Large intestine (tissue), 3 donors: ENCODE measurements around the gene ACOX1. TPM values are rescaled to one million over a fixed set of nuclear protein-coding genes. Genes with fewer than 3 reads are reported as not detected.

ENCODE experiments used
- DNase-seq, 2 donors: peaks; one replicate each; pipeline versions ENCODE4 v3.0.0 to v3.0.0-alpha.2; 2013
- H3K27ac ChIP-seq: one replicate; pipeline ENCODE4 v1.5.1; 2013; ENCODE audit warnings: low read length
- H3K27me3 ChIP-seq: 2 replicates; pipeline ENCODE4 v1.6.1; 2013; ENCODE audit warnings: low read length; ENCODE audit not compliant: control insufficient read depth, insufficient read depth
- H3K36me3 ChIP-seq: 2 replicates; pipeline ENCODE4 v1.6.1; 2013; ENCODE audit warnings: low read length; ENCODE audit not compliant: control insufficient read depth, insufficient read depth
- H3K4me1 ChIP-seq: one replicate; pipeline ENCODE4 v1.6.1; 2013; ENCODE audit warnings: low read length; ENCODE audit not compliant: control insufficient read depth, insufficient read depth
- H3K4me3 ChIP-seq: one replicate; pipeline ENCODE4 v1.5.1; 2013; ENCODE audit warnings: low read length
- H3K9me3 ChIP-seq: one replicate; pipeline ENCODE4 v1.6.1; 2013; ENCODE audit warnings: mild to moderate bottlenecking, low read depth, low read length, moderate library complexity; ENCODE audit not compliant: control insufficient read depth
- WGBS: methylation state at CpG from one replicate; pipeline ENCODE4 v1.1.5; 2013; ENCODE audit warnings: low lambda C conversion rate; ENCODE audit not compliant: insufficient coverage; 5-methylcytosine and 5-hydroxymethylcytosine counted together
- polyA plus RNA-seq: library from polyadenylated mRNA; unstranded; fragments of 120-200 nt; gene quantifications from one replicate; pipeline ENCODE4 v1.2.1, GENCODE V29; 2013

The ACOX1 gene
- polyA plus RNA-seq, 1 donor, result 64.6 TPM

GRCh38 chr17:75933808-75934207 lies 45.2 kb downstream of the ACOX1 start:
- no peak overlapping the region for H3K4me3 ChIP-seq
- H3K4me1 ChIP-seq, result no peaks in the 10 kb centered on the region
- no peak overlapping the region for H3K27ac ChIP-seq
- 100% methylated on average over 3 of the region's 4 CpGs for WGBS
- DNase-seq, result no peak
- no peaks in the 10 kb centered on the region for H3K36me3 ChIP-seq
- H3K27me3 ChIP-seq, result no peaks in the 10 kb centered on the region
- no peaks in the 10 kb centered on the region for H3K9me3 ChIP-seq

GRCh38 chr17:75932852-75933251 lies 46.1 kb downstream of the ACOX1 start:
- Histone ChIP-seq H3K27me3 (no peaks in the 10 kb centered on the region), H3K4me3 (no peak overlapping the region), H3K36me3 (no peaks in the 10 kb centered on the region), H3K4me1 (peaks cover 5% of the 10 kb centered on the region), H3K27ac (no peak overlapping the region), H3K9me3 (no peaks in the 10 kb centered on the region)
- no CpG with 5 or more reads among the region's 5 CpGs for WGBS
- no peak for DNase-seq

GRCh38 chr17:75931062-75931461 lies 47.9 kb downstream of the ACOX1 start:
- H3K27me3 ChIP-seq, result no peaks in the 10 kb centered on the region
- H3K4me1 ChIP-seq, result peaks cover 21% of the 10 kb centered on the region
- no peak for DNase-seq
- no peak overlapping the region for H3K27ac ChIP-seq
- H3K36me3 ChIP-seq, result peaks cover 5% of the 10 kb centered on the region
- WGBS, result no CpG with 5 or more reads among the region's 4 CpGs
- H3K9me3 ChIP-seq, result no peaks in the 10 kb centered on the region
- H3K4me3 ChIP-seq, result no peak overlapping the region

GRCh38 chr17:75927286-75927922 lies 51.6 kb downstream of the ACOX1 start:
- peak; percentile 67 to 85 for DNase-seq
- WGBS, result no CpG with 5 or more reads among the region's 6 CpGs
- H3K36me3 ChIP-seq, result peaks cover 12% of the 10 kb centered on the region

GRCh38 chr17:75926456-75926855 lies 52.5 kb downstream of the ACOX1 start:
- Histone ChIP-seq H3K9me3 (no peaks in the 10 kb centered on the region), H3K27ac (peak overlapping the region; percentile 55), H3K27me3 (no peaks in the 10 kb centered on the region), H3K36me3 (peaks cover 16% of the 10 kb centered on the region), H3K4me3 (no peak overlapping the region), H3K4me1 (peaks cover 46% of the 10 kb centered on the region)
- WGBS, result no CpG with 5 or more reads among the region's 4 CpGs
- peak; percentile 47 to 73 for DNase-seq

More at GRCh38 chr17:75927286-75927922, 51.6 kb downstream of the ACOX1 start:
- Histone ChIP-seq H3K27ac (peak overlapping the region; percentile 55), H3K4me1 (peaks cover 44% of the 10 kb centered on the region), H3K27me3 (no peaks in the 10 kb centered on the region), H3K9me3 (no peaks in the 10 kb centered on the region), H3K4me3 (no peak overlapping the region)

GRCh38 chr17:75925912-75926311 lies 53.1 kb downstream of the ACOX1 start:
- Histone ChIP-seq H3K36me3 (peaks cover 20% of the 10 kb centered on the region), H3K9me3 (no peaks in the 10 kb centered on the region), H3K27ac (peak overlapping the region; percentile 55), H3K4me3 (no peak overlapping the region), H3K4me1 (peaks cover 46% of the 10 kb centered on the region), H3K27me3 (no peaks in the 10 kb centered on the region)
- WGBS, result no CpG with 5 or more reads among the region's 15 CpGs
- DNase-seq, result no peak

GRCh38 chr17:75925103-75925502 lies 53.9 kb downstream of the ACOX1 start:
- H3K27ac ChIP-seq, result no peak overlapping the region
- peaks cover 46% of the 10 kb centered on the region for H3K4me1 ChIP-seq
- no peak for DNase-seq
- WGBS, result no CpG with 5 or more reads among the region's 11 CpGs
- peaks cover 27% of the 10 kb centered on the region for H3K36me3 ChIP-seq
- no peak overlapping the region for H3K4me3 ChIP-seq
- no peaks in the 10 kb centered on the region for H3K9me3 ChIP-seq
- H3K27me3 ChIP-seq, result no peaks in the 10 kb centered on the region

GRCh38 chr17:75922963-75923874 lies 55.7 kb downstream of the ACOX1 start:
- DNase-seq, result peak; percentile 78 to 89
- H3K4me1 ChIP-seq, result peaks cover 45% of the 10 kb centered on the region
- H3K27me3 ChIP-seq, result no peaks in the 10 kb centered on the region
- H3K27ac ChIP-seq, result peak overlapping the region; percentile 65
- whole genome bisulfite sequencing, result no CpG with 5 or more reads among the region's 19 CpGs
- H3K36me3 ChIP-seq, result peaks cover 37% of the 10 kb centered on the region
- peak overlapping the region; percentile 25 for H3K4me3 ChIP-seq
- H3K9me3 ChIP-seq, result no peaks in the 10 kb centered on the region

- no peak for DNase-seq
- H3K27ac ChIP-seq, result peak overlapping the region; percentile 65
- no peaks in the 10 kb centered on the region for H3K27me3 ChIP-seq
- peak overlapping the region; percentile 25 for H3K4me3 ChIP-seq
- WGBS, result 92% methylated on average over 2 of the region's 18 CpGs
- no peaks in the 10 kb centered on the region for H3K9me3 ChIP-seq
- peaks cover 36% of the 10 kb centered on the region for H3K4me1 ChIP-seq
- H3K36me3 ChIP-seq, result peaks cover 45% of the 10 kb centered on the region
Measured at GRCh38 chr17:75922173-75922961, 56.6 kb downstream of the ACOX1 start.

- Histone ChIP-seq H3K27ac (no peak overlapping the region), H3K4me1 (peaks cover 29% of the 10 kb centered on the region), H3K9me3 (no peaks in the 10 kb centered on the region), H3K27me3 (no peaks in the 10 kb centered on the region), H3K36me3 (peaks cover 45% of the 10 kb centered on the region), H3K4me3 (no peak overlapping the region)
- no CpG with 5 or more reads among the region's 15 CpGs for WGBS
- DNase-seq, result no peak
Measured at GRCh38 chr17:75921596-75921995, 57.4 kb downstream of the ACOX1 start.
